SK-N-SH treated with all-trans-retinoic acid at 6 μM for 48 hours (cell line): Measurements from ENCODE around the gene KCNAB3.

Experiments
- ATAC-seq: fragments of 200-7000 bp; cut with Tn5 transposase; 3 replicates; pipeline ENCODE4 v1.9.1; 2020; ENCODE audit warnings: mild to moderate bottlenecking, moderate library complexity
- ARNTL ChIP-seq: fragments of 450-650 bp; formaldehyde crosslinking; IDR thresholded peaks from 2 replicates; pipeline ENCODE4 v1.5.0; 2020; ENCODE audit warnings: low read depth, mild to moderate bottlenecking, moderate library complexity, borderline replicate concordance
- BACH2 ChIP-seq: fragments of 250-450 bp; sonication (Bioruptor Pico); IDR thresholded peaks from 2 replicates; pipeline ENCODE4 v1.9.0; 2021; ENCODE audit warnings: mild to moderate bottlenecking, borderline replicate concordance
- CSRNP3 ChIP-seq: fragments of 250-450 bp; sonication (Bioruptor Pico); IDR thresholded peaks from 2 replicates; pipeline ENCODE4 v1.5.1; 2021; ENCODE audit warnings: mild to moderate bottlenecking, moderate library complexity
- ISL1 ChIP-seq: fragments of 250-450 bp; sonication (Bioruptor Pico); IDR thresholded peaks from 2 replicates; pipeline ENCODE4 v2.1.2; 2022; ENCODE audit warnings: mild to moderate bottlenecking, moderate library complexity
- OSR1 ChIP-seq: fragments of 250-450 bp; sonication (Bioruptor Pico); IDR thresholded peaks from 2 replicates; pipeline ENCODE4 v1.8.0; 2022; ENCODE audit warnings: moderate library complexity, mild to moderate bottlenecking, inconsistent platforms
- PATZ1 ChIP-seq: fragments of 250-450 bp; sonication (Bioruptor Pico); IDR thresholded peaks from 2 replicates; pipeline ENCODE4 v1.8.0; 2020; ENCODE audit warnings: mild to moderate bottlenecking, moderate library complexity, borderline replicate concordance
- POU6F1 ChIP-seq: fragments of 250-450 bp; sonication (Bioruptor Pico); IDR thresholded peaks from 2 replicates; pipeline ENCODE4 v1.8.0; 2021; ENCODE audit warnings: low read depth, mild to moderate bottlenecking, moderate library complexity, borderline replicate concordance
- PPARA ChIP-seq: fragments of 250-450 bp; sonication (Bioruptor Pico); IDR thresholded peaks from 2 replicates; pipeline ENCODE4 v1.5.0; 2020; ENCODE audit warnings: mild to moderate bottlenecking, borderline replicate concordance
- SNAI2 ChIP-seq: fragments of 250-450 bp; sonication (Bioruptor Pico); IDR thresholded peaks from 2 replicates; pipeline ENCODE4 v1.5.0; 2020; ENCODE audit warnings: mild to moderate bottlenecking, moderate library complexity
- TCF4 ChIP-seq: fragments of 250-450 bp; sonication (Bioruptor Pico); IDR thresholded peaks from 2 replicates; pipeline ENCODE4 v1.8.0; 2021; ENCODE audit warnings: mild to moderate bottlenecking, moderate library complexity, borderline replicate concordance
- TOX ChIP-seq: fragments of 250-450 bp; sonication (Bioruptor Pico); IDR thresholded peaks from 2 replicates; pipeline ENCODE4 v1.8.0; 2021; ENCODE audit warnings: mild to moderate bottlenecking, moderate library complexity, borderline replicate concordance
- ZC3H10 ChIP-seq: fragments of 250-450 bp; sonication (Bioruptor Pico); IDR thresholded peaks from 2 replicates; pipeline ENCODE4 v1.5.1; 2021; ENCODE audit warnings: mild to moderate bottlenecking, moderate library complexity
- ZFP3 ChIP-seq: fragments of 250-450 bp; sonication (Bioruptor Pico); IDR thresholded peaks from 2 replicates; pipeline ENCODE4 v1.5.0; 2020; ENCODE audit warnings: mild to moderate bottlenecking, moderate library complexity
- ZFP30 ChIP-seq: fragments of 450-650 bp; formaldehyde crosslinking; IDR thresholded peaks from 2 replicates; pipeline ENCODE4 v1.5.0; 2022; ENCODE audit warnings: mild to moderate bottlenecking, moderate library complexity
- ZNF565 ChIP-seq: fragments of 450-650 bp; formaldehyde crosslinking; conservative IDR thresholded peaks from 2 replicates; pipeline ENCODE4 v1.5.0; 2020; ENCODE audit warnings: low read depth, mild to moderate bottlenecking, moderate library complexity
- ZNF70 ChIP-seq: fragments of 450-650 bp; formaldehyde crosslinking; IDR thresholded peaks from 2 replicates; pipeline ENCODE4 v1.5.0; 2020; ENCODE audit warnings: mild to moderate bottlenecking, moderate library complexity
- TF ChIP-seq, protein P1 (sequence below): fragments of 250-450 bp; sonication (Bioruptor Pico); IDR thresholded peaks from 2 replicates; pipeline ENCODE4 v1.5.0; 2020; ENCODE audit warnings: mild to moderate bottlenecking, moderate library complexity

The KCNAB3 gene

GRCh38 chr17:7888184-7888920 lies 41.3 kb downstream of the KCNAB3 start, which contains the start of gene CHD3:
Gene CHD3 (plus strand): TSS chr17:7888789. CDS start chr17:7889001, 212 bp downstream.
- ATAC-seq: peak; percentile 31
- TF ChIP-seq OSR1 (CRISPR knock-in tag) (no peak), ZC3H10 (CRISPR knock-in tag) (no peak), ARNTL (CRISPR knock-in tag) (no peak), BACH2 (no peak)

DNA sequence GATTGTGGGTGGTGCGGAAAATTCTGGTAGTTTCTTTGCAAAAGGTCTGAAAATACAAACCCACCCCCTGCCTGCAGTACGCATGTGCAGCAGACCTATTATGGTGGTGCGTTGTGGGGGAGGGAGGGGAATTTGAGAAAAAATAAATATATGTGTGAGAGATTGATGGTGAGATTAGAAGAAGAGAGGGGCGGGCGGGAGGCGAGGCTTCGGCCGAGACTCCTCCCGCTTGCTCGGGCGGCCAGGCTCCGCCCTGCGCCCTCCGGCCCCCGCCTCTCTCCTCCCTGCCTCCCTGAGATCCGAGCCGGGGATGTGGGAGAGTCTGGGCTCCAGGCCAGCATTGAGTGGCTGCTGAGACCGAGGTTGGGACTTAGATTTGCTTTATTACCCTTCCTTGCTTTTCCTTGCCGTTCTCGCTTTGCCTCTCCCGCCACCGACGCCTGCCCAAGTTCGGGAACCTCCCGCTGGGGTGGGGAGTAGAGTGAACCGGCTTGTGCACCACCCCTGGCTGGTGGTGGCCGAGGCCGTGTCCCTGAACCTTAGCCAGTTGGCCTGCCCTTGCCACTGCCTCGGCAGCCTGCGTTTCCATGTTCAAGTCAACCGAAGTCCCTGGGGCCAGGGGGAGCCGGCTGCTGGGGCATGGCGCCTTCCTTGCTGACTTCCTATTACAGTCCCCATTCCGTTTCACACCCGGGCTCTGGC lies 42.0 kb downstream of the KCNAB3 start:
- peak; percentile 84 for ATAC-seq

GRCh38 chr17:7887038-7887481 lies 42.6 kb downstream of the KCNAB3 start:
- peak; percentile 7 for ATAC-seq
- TF ChIP-seq PATZ1 (CRISPR knock-in tag) (peak; percentile 56; the same call in 1 of the 2 replicates), POU6F1 (CRISPR knock-in tag) (no peak), SNAI2 (CRISPR knock-in tag) (no peak)
- TF ChIP-seq, all 23 proteins: peak for 1

More for the DNA sequence above, 42.0 kb downstream of the KCNAB3 start:
- TF ChIP-seq SNAI2 (CRISPR knock-in tag) (no peak), POU6F1 (CRISPR knock-in tag) (no peak), ZC3H10 (CRISPR knock-in tag) (no peak), CSRNP3 (no peak), ZFP30 (no peak), TOX (CRISPR knock-in tag) (no peak)
- TF ChIP-seq, protein P1, sequence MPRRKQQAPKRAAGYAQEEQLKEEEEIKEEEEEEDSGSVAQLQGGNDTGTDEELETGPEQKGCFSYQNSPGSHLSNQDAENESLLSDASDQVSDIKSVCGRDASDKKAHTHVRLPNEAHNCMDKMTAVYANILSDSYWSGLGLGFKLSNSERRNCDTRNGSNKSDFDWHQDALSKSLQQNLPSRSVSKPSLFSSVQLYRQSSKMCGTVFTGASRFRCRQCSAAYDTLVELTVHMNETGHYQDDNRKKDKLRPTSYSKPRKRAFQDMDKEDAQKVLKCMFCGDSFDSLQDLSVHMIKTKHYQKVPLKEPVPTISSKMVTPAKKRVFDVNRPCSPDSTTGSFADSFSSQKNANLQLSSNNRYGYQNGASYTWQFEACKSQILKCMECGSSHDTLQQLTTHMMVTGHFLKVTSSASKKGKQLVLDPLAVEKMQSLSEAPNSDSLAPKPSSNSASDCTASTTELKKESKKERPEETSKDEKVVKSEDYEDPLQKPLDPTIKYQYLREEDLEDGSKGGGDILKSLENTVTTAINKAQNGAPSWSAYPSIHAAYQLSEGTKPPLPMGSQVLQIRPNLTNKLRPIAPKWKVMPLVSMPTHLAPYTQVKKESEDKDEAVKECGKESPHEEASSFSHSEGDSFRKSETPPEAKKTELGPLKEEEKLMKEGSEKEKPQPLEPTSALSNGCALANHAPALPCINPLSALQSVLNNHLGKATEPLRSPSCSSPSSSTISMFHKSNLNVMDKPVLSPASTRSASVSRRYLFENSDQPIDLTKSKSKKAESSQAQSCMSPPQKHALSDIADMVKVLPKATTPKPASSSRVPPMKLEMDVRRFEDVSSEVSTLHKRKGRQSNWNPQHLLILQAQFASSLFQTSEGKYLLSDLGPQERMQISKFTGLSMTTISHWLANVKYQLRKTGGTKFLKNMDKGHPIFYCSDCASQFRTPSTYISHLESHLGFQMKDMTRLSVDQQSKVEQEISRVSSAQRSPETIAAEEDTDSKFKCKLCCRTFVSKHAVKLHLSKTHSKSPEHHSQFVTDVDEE (CRISPR knock-in tag): no peak

- ATAC-seq: peak; percentile 8
- TF ChIP-seq ZNF565 (CRISPR knock-in tag) (no peak), SNAI2 (CRISPR knock-in tag) (no peak), PATZ1 (CRISPR knock-in tag) (no peak), ZNF70 (CRISPR knock-in tag) (no peak), TCF4 (CRISPR knock-in tag) (no peak), ARNTL (CRISPR knock-in tag) (no peak), PPARA (CRISPR knock-in tag) (no peak), BACH2 (no peak), ZFP3 (CRISPR knock-in tag) (no peak), ISL1 (CRISPR knock-in tag) (no peak), ZC3H10 (CRISPR knock-in tag) (no peak)
Observed at GRCh38 chr17:7886227-7887037, 43.2 kb downstream of the KCNAB3 start.
